GM23338 (cell line): Measurements from ENCODE around the gene SLC23A3. TPM values are rescaled to one million over a fixed set of nuclear protein-coding genes. Genes with fewer than 3 reads are reported as not detected.

Experiments used
- ATAC-seq: fragments of 200-7000 bp; cut with Tn5 transposase; 3 replicates; pipeline ENCODE4 v1.9.1; 2020
- DNase-seq: peaks from one replicate; pipeline ENCODE4 v3.0.0-alpha.2; 2015; ENCODE audit warnings: low spot score
- H2AFZ ChIP-seq: fragments of 200-600 bp; sonication (generic); 2 replicates; pipeline ENCODE4 v1.8.0; 2016; ENCODE audit warnings: antibody characterized with exemption, mild to moderate bottlenecking, moderate library complexity
- H3F3A ChIP-seq: fragments of 200-600 bp; sonication (generic); replicated peaks from 2 replicates; pipeline ENCODE4 v1.8.0; 2017; ENCODE audit warnings: antibody characterized with exemption, mixed run types, low read depth
- H3K27ac ChIP-seq: fragments of 200-600 bp; sonication (generic); 2 replicates; pipeline ENCODE4 v1.6.1; 2016; ENCODE audit warnings: low read depth
- H3K27me3 ChIP-seq: fragments of 200-600 bp; sonication (generic); 2 replicates; pipeline ENCODE4 v1.8.0; 2016; ENCODE audit warnings: mild to moderate bottlenecking, mixed run types, moderate library complexity; ENCODE audit not compliant: insufficient read depth
- H3K36me3 ChIP-seq: fragments of 200-600 bp; sonication (generic); 2 replicates; pipeline ENCODE4 v1.8.0; 2016; ENCODE audit warnings: mild to moderate bottlenecking; ENCODE audit not compliant: insufficient read depth
- H3K4me1 ChIP-seq: fragments of 200-600 bp; sonication (generic); 2 replicates; pipeline ENCODE4 v1.8.0; 2016; ENCODE audit warnings: mild to moderate bottlenecking, moderate library complexity; ENCODE audit not compliant: insufficient read depth
- H3K4me2 ChIP-seq: fragments of 200-600 bp; sonication (generic); 2 replicates; pipeline ENCODE4 v1.7.1; 2017; ENCODE audit warnings: mixed run types
- H3K4me3 ChIP-seq: fragments of 200-600 bp; sonication (generic); 2 replicates; pipeline ENCODE4 v1.6.1; 2016; ENCODE audit warnings: mixed run types
- H3K79me2 ChIP-seq: fragments of 200-600 bp; sonication (generic); replicated peaks from 2 replicates; pipeline ENCODE4 v1.8.0; 2017; ENCODE audit warnings: mild to moderate bottlenecking; ENCODE audit not compliant: insufficient read depth
- H3K9me2 ChIP-seq: fragments of 200-600 bp; sonication (generic); 2 replicates; pipeline ENCODE4 v1.8.0; 2017; ENCODE audit not compliant: insufficient read depth
- H4K20me1 ChIP-seq: fragments of 200-600 bp; sonication (generic); replicated peaks from 2 replicates; pipeline ENCODE4 v1.8.0; 2017; ENCODE audit warnings: mild to moderate bottlenecking; ENCODE audit not compliant: insufficient read depth
- H3K27ac Mint-ChIP-seq: 2 replicates; pipeline ENCODE4 v1.8.0; 2020; ENCODE audit warnings: inconsistent platforms, mild to moderate bottlenecking, moderate library complexity, mixed read lengths
- H3K27me3 Mint-ChIP-seq: 3 replicates; pipeline ENCODE4 v1.8.0; 2022; ENCODE audit warnings: low read depth, mild to moderate bottlenecking, moderate library complexity, mixed read lengths, inconsistent platforms; ENCODE audit not compliant: insufficient read depth, poor library complexity
- H3K36me3 Mint-ChIP-seq: 3 replicates; pipeline ENCODE4 v1.8.0; 2021; ENCODE audit warnings: low read depth, mild to moderate bottlenecking, inconsistent platforms, moderate library complexity, mixed read lengths
- H3K4me1 Mint-ChIP-seq: 3 replicates; pipeline ENCODE4 v1.8.0; 2020; ENCODE audit warnings: mild to moderate bottlenecking, inconsistent platforms, mixed read lengths
- H3K4me3 Mint-ChIP-seq: 3 replicates; pipeline ENCODE4 v1.8.0; 2021; ENCODE audit warnings: moderate library complexity, mild to moderate bottlenecking, inconsistent platforms, mixed read lengths
- H3K9me3 Mint-ChIP-seq: 3 replicates; pipeline ENCODE4 v1.8.0; 2020; ENCODE audit warnings: moderate library complexity, mild to moderate bottlenecking, inconsistent platforms, mixed read lengths
- CREB1 ChIP-seq: fragments of 250-450 bp; sonication (Bioruptor Pico); IDR thresholded peaks from 2 replicates; pipeline ENCODE4 v1.5.0; 2020; ENCODE audit warnings: low read depth, mild to moderate bottlenecking, moderate library complexity
- CTCF ChIP-seq, 2 experiments: fragments of 200-600 bp in 1 of 2; sonication (generic) in 1 of 2; conservative IDR thresholded peaks; 2 replicates each; pipeline versions ENCODE4 v1.5.1 to v1.6.1; 2016 to 2017; ENCODE audit warnings: antibody characterized with exemption in 2 of 2, low read depth in 2 of 2, mild to moderate bottlenecking in 2 of 2, moderate library complexity in 1 of 2
- ETS1 ChIP-seq: IDR thresholded peaks from 2 replicates; pipeline ENCODE4 v1.6.1; 2016; ENCODE audit warnings: antibody characterized with exemption
- EZH2 ChIP-seq: fragments of 200-600 bp; sonication (generic); IDR thresholded peaks from one replicate; pipeline ENCODE4 v1.8.0; 2017; ENCODE audit warnings: antibody characterized with exemption, mild to moderate bottlenecking, low read depth; ENCODE audit not compliant: unreplicated experiment
- EZH2phosphoT487 ChIP-seq: fragments of 200-600 bp; sonication (generic); IDR thresholded peaks from one replicate; pipeline ENCODE4 v1.8.1; 2018; ENCODE audit warnings: antibody characterized with exemption; ENCODE audit not compliant: unreplicated experiment
- JUNB ChIP-seq: IDR thresholded peaks from one replicate; pipeline ENCODE4 v1.6.1; 2016; ENCODE audit warnings: antibody characterized with exemption; ENCODE audit not compliant: unreplicated experiment
- NANOG ChIP-seq: IDR thresholded peaks from 2 replicates; pipeline ENCODE4 v1.6.1; 2016; ENCODE audit warnings: antibody characterized with exemption, borderline replicate concordance
- POLR2AphosphoS5 ChIP-seq: IDR thresholded peaks from 2 replicates; pipeline ENCODE4 v1.6.1; 2016; ENCODE audit warnings: antibody characterized with exemption, low read depth
- REST ChIP-seq: IDR thresholded peaks from one replicate; pipeline ENCODE4 v1.6.1; 2018; ENCODE audit warnings: antibody characterized with exemption; ENCODE audit not compliant: unreplicated experiment
- STAT1 ChIP-seq: IDR thresholded peaks from one replicate; pipeline ENCODE4 v1.6.1; 2016; ENCODE audit warnings: antibody characterized with exemption; ENCODE audit not compliant: unreplicated experiment
- ZNF114 ChIP-seq: fragments of 250-450 bp; sonication (Bioruptor Pico); IDR thresholded peaks from 2 replicates; pipeline ENCODE4 v1.5.0; 2020; ENCODE audit warnings: mild to moderate bottlenecking, moderate library complexity
- ZNF331 ChIP-seq: fragments of 250-450 bp; sonication (Bioruptor Pico); IDR thresholded peaks from 2 replicates; pipeline ENCODE4 v1.5.0; 2020; ENCODE audit warnings: low read depth, mild to moderate bottlenecking, moderate library complexity
- ZNF462 ChIP-seq: fragments of 250-450 bp; sonication (Bioruptor Pico); IDR thresholded peaks from 2 replicates; pipeline ENCODE4 v1.5.0; 2020; ENCODE audit warnings: mild to moderate bottlenecking, moderate library complexity
- polyA plus RNA-seq: library from polyadenylated mRNA; unstranded; fragments of >200 nt; fragmentation: Nextera tagmentation; extraction: Ambion mirVana; gene quantifications from 2 replicates; pipeline ENCODE4 v1.2.1, GENCODE V29; 2016
- total RNA-seq: library from RNA; depleted of rRNA; stranded (reverse); fragments of >200 nt; shearing (Covaris generic); gene quantifications from 2 replicates; pipeline ENCODE4 v1.2.3, GENCODE V29; 2014

The SLC23A3 gene
- total and polyA plus RNA-seq, 2 experiments from 2014 or later: 0.10 to 0.73 TPM

GRCh38 chr2:219184121-219184520 is 14.3 kb upstream of the SLC23A3 start:
- no peak overlapping the region for H3K4me3 ChIP-seq
- DNase-seq: no peak
- TF ChIP-seq POLR2AphosphoS5 (no peak), ZNF331 (CRISPR knock-in tag) (no peak), STAT1 (no peak), JUNB (no peak), ETS1 (no peak), CTCF (conservative IDR thresholded peaks at IDR 0.05; ENCODE audit: low read depth in 2 of 2) (no peak), ZNF462 (no peak), CREB1 (CRISPR knock-in tag) (no peak), ZNF114 (CRISPR knock-in tag) (no peak), EZH2phosphoT487 (no peak), EZH2 (no peak), REST (no peak), NANOG (no peak)
- peaks cover 3% of the 10 kb centered on the region; the same call in 2 of the 3 replicates for H3K4me1 Mint-ChIP-seq
- H3K4me3 Mint-ChIP-seq: no peak overlapping the region
- peaks cover 3% of the 10 kb centered on the region for H3K79me2 ChIP-seq
- no peak overlapping the region for H3K4me2 ChIP-seq
- H2AFZ ChIP-seq: no peak overlapping the region
- peaks cover 25% of the 10 kb centered on the region for H3K36me3 Mint-ChIP-seq
- no peaks in the 10 kb centered on the region for H3K27me3 ChIP-seq
- H3K9me2 ChIP-seq: no peaks in the 10 kb centered on the region
- H3K36me3 ChIP-seq: no peaks in the 10 kb centered on the region
- no peaks in the 10 kb centered on the region; the same call in 2 of the 3 replicates for H3K9me3 Mint-ChIP-seq
- peaks cover 3% of the 10 kb centered on the region for H3K27me3 Mint-ChIP-seq
- H3F3A ChIP-seq: 0 out of 2 replicates have a peak, but pooled peaks cover 3% of the 10 kb centered on the region
- H3K4me1 ChIP-seq: peaks cover 3% of the 10 kb centered on the region
- no peaks in the 10 kb centered on the region; the same call in 1 of the 2 replicates for H4K20me1 ChIP-seq
- H3K27ac Mint-ChIP-seq: no peak overlapping the region
- no peak overlapping the region for H3K27ac ChIP-seq
- ATAC-seq: no peak
